Measurements from ENCODE around the gene H1-8. TPM values are rescaled to one million over a fixed set of nuclear protein-coding genes. Genes with fewer than 3 reads are reported as not detected.
A peak's percentile ranks its signal among the peaks of the same experiment; 100 is the strongest.

Gene H1-8
- total and polyA plus RNA-seq, 9 of the 15 experiments (the other 6 are each of a cell fraction or from before 2014, with no cell fraction given): not detected

DNA sequence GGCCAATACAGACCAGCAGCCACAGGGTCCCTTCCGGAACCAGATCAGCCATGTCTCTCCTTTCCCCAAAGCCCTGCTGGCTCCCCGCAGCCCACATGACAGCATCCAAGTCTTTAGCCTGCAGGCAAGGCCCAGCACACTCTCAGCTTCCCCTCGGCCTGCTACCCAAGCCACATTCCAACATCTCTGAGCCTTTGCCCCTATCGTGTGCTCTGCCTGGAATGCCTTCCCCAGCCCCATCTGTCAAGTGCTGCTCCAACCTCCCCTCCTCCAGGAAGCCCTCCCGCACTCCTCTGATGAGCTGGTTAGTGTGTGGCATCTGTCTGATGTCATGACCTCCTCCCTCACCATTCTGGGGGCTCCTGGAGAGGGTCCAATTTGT, 55.0 kb downstream of the H1-8 start:
- Histone ChIP-seq H3K27me3 (ENCODE audit: control insufficient read depth in 2 of 2, insufficient read depth in 2 of 2, low read length in 2 of 2) (no peaks in the 10 kb centered on the region), H3K9me3 (replicated peaks; ENCODE audit: control insufficient read depth, insufficient read depth, low read depth, low read length) (no peaks in the 10 kb centered on the region), H4K20me1 (replicated peaks; ENCODE audit: control insufficient read depth, insufficient read depth, low read length) (peaks cover 3% of the 10 kb centered on the region; the same call in 1 of the 2 replicates), H3K4me2 (ENCODE audit: insufficient read depth, low read length) (peak overlapping the region; percentile 60; the same call in 1 of the 2 replicates), H3K9ac (ENCODE audit: insufficient read depth in 1 of 2, low read depth in 2 of 2, low read length in 2 of 2) (peak overlapping the region; percentile 54 to 72; a peak in 3 of 4 replicates), H3K36me3 (ENCODE audit: control insufficient read depth, insufficient read depth, low read length) (peaks cover 5% of the 10 kb centered on the region; the same call in 1 of the 3 replicates), H3K79me2 (ENCODE audit: control insufficient read depth, insufficient read depth, low read length) (peaks cover 71% of the 10 kb centered on the region), H3K4me1 (replicated peaks in 1 of 2; ENCODE audit: control insufficient read depth in 2 of 2, insufficient read depth in 2 of 2, low read length in 2 of 2) (peaks cover 32 to 70% of the 10 kb centered on the region in 2 experiments), H3K9me1 (ENCODE audit: control insufficient read depth, insufficient read depth, low read length) (no peaks in the 10 kb centered on the region), H3K27ac (ENCODE audit: extremely low read depth, low read depth, low read length) (peak overlapping the region; percentile 74; the same call in 2 of the 3 replicates), H2AFZ (ENCODE audit: low read depth, low read length) (peak overlapping the region; percentile 59; the same call in 1 of the 2 replicates), H3K4me3 (no peak overlapping the region)
- DNase-seq (ENCODE audit: extremely low read depth in 1 of 4, low spot score in 3 of 4): no peak
- in situ Hi-C loops (cut with MboI) (no loop called here), intact Hi-C loops (cut with micrococcal nuclease) (no loop called here)
- WGBS (ENCODE audit: insufficient coverage, low coverage, missing lambda C conversion rate): 69% methylated on average over 5 of the region's 5 CpGs
- FAIRE-seq: no peak
- peak; percentile 92 for TF ChIP-seq ZFP36 (IDR thresholded peaks at IDR 0.05; ENCODE audit: low read depth, low read length, partially characterized antibody)
- TF ChIP-seq SMARCA5 (IDR thresholded peaks at IDR 0.05): no peak
- no TSS peak for BruUV-seq (replicated peaks)
- ChIA-PET POLR2A (interaction anchor here (0.7 to 0.9 kb wide), 2 partner anchors 22 to 287 kb away, joined by 3 read pairs; no protein-coding TSS in a partner anchor), CTCF (ENCODE audit: low intra/inter-chr PET ratio) (no interaction called here)
- no peak for ATAC-seq

DNA sequence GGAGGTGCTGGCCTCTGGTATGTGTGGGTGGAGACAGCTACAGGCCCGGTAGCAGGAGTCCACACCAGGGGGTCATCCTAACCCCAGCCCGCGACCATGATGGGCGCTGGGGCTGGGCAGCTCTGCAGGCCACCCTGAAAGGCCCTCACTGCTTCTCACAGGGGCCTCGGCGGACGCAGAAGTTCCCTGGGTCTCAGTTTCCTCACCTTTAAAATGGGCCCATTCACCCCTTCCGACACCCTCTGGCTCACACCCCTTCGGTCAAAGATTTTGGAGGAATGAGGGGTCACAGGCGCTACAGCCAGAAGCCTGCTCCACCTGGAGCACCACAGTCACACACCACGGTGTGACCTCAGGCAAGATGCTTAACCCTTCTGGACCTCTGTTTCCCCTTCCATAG, 55.5 kb downstream of the H1-8 start:
- Histone ChIP-seq H3K9me3 (replicated peaks; ENCODE audit: control insufficient read depth, insufficient read depth, low read depth, low read length) (no peaks in the 10 kb centered on the region), H3K4me2 (ENCODE audit: insufficient read depth, low read length) (no peak overlapping the region), H3K9me1 (ENCODE audit: control insufficient read depth, insufficient read depth, low read length) (no peaks in the 10 kb centered on the region), H4K20me1 (replicated peaks; ENCODE audit: control insufficient read depth, insufficient read depth, low read length) (peaks cover 4% of the 10 kb centered on the region; the same call in 1 of the 2 replicates), H3K4me3 (no peak overlapping the region), H3K9ac (ENCODE audit: insufficient read depth in 1 of 2, low read depth in 2 of 2, low read length in 2 of 2) (peak overlapping the region in 1 of 2 experiments; percentile 72; a peak in 1 of 4 replicates), H3K27ac (ENCODE audit: extremely low read depth, low read depth, low read length) (no peak overlapping the region; the same call in 2 of the 3 replicates), H3K36me3 (ENCODE audit: control insufficient read depth, insufficient read depth, low read length) (peaks cover 5% of the 10 kb centered on the region; the same call in 1 of the 3 replicates), H3K4me1 (replicated peaks in 1 of 2; ENCODE audit: control insufficient read depth in 2 of 2, insufficient read depth in 2 of 2, low read length in 2 of 2) (peaks cover 35 to 70% of the 10 kb centered on the region in 2 experiments), H3K79me2 (ENCODE audit: control insufficient read depth, insufficient read depth, low read length) (peaks cover 75% of the 10 kb centered on the region), H3K27me3 (ENCODE audit: control insufficient read depth in 2 of 2, insufficient read depth in 2 of 2, low read length in 2 of 2) (no peaks in the 10 kb centered on the region), H2AFZ (ENCODE audit: low read depth, low read length) (no peak overlapping the region)
- TF ChIP-seq ZNF551 (CRISPR knock-in tag; IDR thresholded peaks at IDR 0.05) (no peak), RBM25 (IDR thresholded peaks at IDR 0.05; ENCODE audit: low read depth, low read length, severe bottlenecking) (peak; percentile 85), EWSR1 (IDR thresholded peaks at IDR 0.05; ENCODE audit: borderline replicate concordance, low read depth, partially characterized antibody) (no peak), NCOR1 (IDR thresholded peaks at IDR 0.05) (no peak), KDM1A (IDR thresholded peaks at IDR 0.05) (peak; percentile 58 to 83), ZNF146 (CRISPR knock-in tag; IDR thresholded peaks at IDR 0.05; ENCODE audit: unreplicated experiment) (no peak), HIVEP1 (CRISPR knock-in tag; IDR thresholded peaks at IDR 0.05) (no peak), EGR1 (conservative IDR thresholded peaks at IDR 0.05) (peak; percentile 12; the same call in 1 of the 2 replicates), BCOR (IDR thresholded peaks at IDR 0.05) (peak; percentile 75; the same call in 1 of the 2 replicates), ZNF133 (CRISPR knock-in tag; IDR thresholded peaks at IDR 0.05) (no peak), RCOR1 (IDR thresholded peaks at IDR 0.05; ENCODE audit: borderline replicate concordance in 1 of 2, low read depth in 2 of 2, low read length in 2 of 2) (peak in 1 of 2 experiments; percentile 33; a peak in 1 of 4 replicates), KLF10 (CRISPR knock-in tag; IDR thresholded peaks at IDR 0.05) (no peak), ZFP30 (CRISPR knock-in tag; IDR thresholded peaks at IDR 0.05; ENCODE audit: borderline replicate concordance) (no peak), ADNP (tag; IDR thresholded peaks at IDR 0.05) (peak; percentile 71), RHOXF2B (CRISPR knock-in tag; conservative IDR thresholded peaks at IDR 0.05) (no peak)
- ChIA-PET CTCF (ENCODE audit: low intra/inter-chr PET ratio) (no interaction called here), POLR2A (no interaction called here)
- intact Hi-C loops (cut with micrococcal nuclease) (no loop called here), in situ Hi-C loops (cut with MboI) (no loop called here)
- WGBS (ENCODE audit: insufficient coverage, low coverage, missing lambda C conversion rate): 89% methylated on average over 7 of the region's 11 CpGs
- no peak for DNase-seq (ENCODE audit: extremely low read depth in 1 of 4, low spot score in 3 of 4)
- no peak for FAIRE-seq
- no TSS peak for BruUV-seq (replicated peaks)
- ATAC-seq: no peak
